H1 (cell line): ENCODE data around the gene SCNN1B. TPM values are rescaled to one million over a fixed set of nuclear protein-coding genes. Genes with fewer than 3 reads are reported as not detected.

Experiments used
- CTCF ChIA-PET: fragments of 300-600 bp; sonication (Branson Sonifier 250); formaldehyde crosslinking; loops from one replicate; lab custom pipeline; 2021; ENCODE audit not compliant: partially characterized antibody; lab: Charles Lee
- POLR2A ChIA-PET: fragments of 300-600 bp; sonication (Branson Sonifier 250); formaldehyde crosslinking; loops from one replicate; lab custom pipeline; 2021; ENCODE audit warnings: inconsistent platforms; ENCODE audit not compliant: partially characterized antibody; lab: Charles Lee
- DNase-seq, 2 experiments: peaks; one replicate each; pipeline versions ENCODE4 v3.0.0 to v3.0.0-alpha.2; 2010 to 2022; ENCODE audit warnings: low spot score in 2 of 2, low read depth in 1 of 2, mixed read lengths in 1 of 2
- FAIRE-seq: peaks from 2 replicates; lab custom pipeline; 2011; peaks lifted over from hg19 to GRCh38; lab: Jason Lieb, UNC
- H2AFZ ChIP-seq: 2 replicates; pipeline ENCODE4 v1.8.1; 2012; ENCODE audit warnings: low read length, inconsistent platforms
- H2AK5ac ChIP-seq: 2 replicates; pipeline ENCODE4 v1.6.1; 2013; ENCODE audit warnings: low read depth, low read length
- H2BK120ac ChIP-seq: replicated peaks from 2 replicates; pipeline ENCODE3; 2013; ENCODE audit warnings: low read depth, low read length, inconsistent platforms
- H2BK12ac ChIP-seq: 2 replicates; pipeline ENCODE4 v1.6.1; 2013; ENCODE audit warnings: low read depth, low read length
- H2BK15ac ChIP-seq: 2 replicates; pipeline ENCODE4 v1.6.1; 2013; ENCODE audit warnings: low read length
- H2BK20ac ChIP-seq: 2 replicates; pipeline ENCODE4 v1.6.1; 2013; ENCODE audit warnings: low read length
- H2BK5ac ChIP-seq: 2 replicates; pipeline ENCODE4 v1.6.1; 2013; ENCODE audit warnings: low read depth, low read length
- H3K14ac ChIP-seq: 2 replicates; pipeline ENCODE4 v1.6.1; 2013; ENCODE audit warnings: inconsistent platforms; ENCODE audit not compliant: insufficient read length
- H3K18ac ChIP-seq: 2 replicates; pipeline ENCODE4 v1.6.1; 2013; ENCODE audit warnings: low read length; ENCODE audit errors: extremely low read depth
- H3K23ac ChIP-seq: 2 replicates; pipeline ENCODE4 v1.6.1; 2013; ENCODE audit warnings: inconsistent platforms; ENCODE audit not compliant: insufficient read length
- H3K23me2 ChIP-seq: 2 replicates; pipeline ENCODE4 v1.6.1; 2013; ENCODE audit warnings: low read depth, low read length
- H3K27ac ChIP-seq: 2 replicates; pipeline ENCODE4 v1.6.1; 2011; ENCODE audit warnings: low read depth, low read length, inconsistent platforms
- H3K27me3 ChIP-seq, 4 experiments: replicated peaks in 1 of 4; 1 replicate in 1 of 4; 2 replicates in 3 of 4; pipeline versions ENCODE4 v1.6.1 to v1.8.1; 2011 to 2013; ENCODE audit warnings: low read length in 3 of 4, mild to moderate bottlenecking in 3 of 4, inconsistent platforms in 2 of 4, mixed read lengths in 2 of 4, moderate library complexity in 1 of 4; ENCODE audit not compliant: control insufficient read depth in 3 of 4, insufficient read depth in 3 of 4; ENCODE audit errors: extremely low read depth in 1 of 4
- H3K36me3 ChIP-seq, 4 experiments: 2 replicates each; pipeline versions ENCODE4 v1.6.1 to v1.8.1; 2011 to 2013; ENCODE audit warnings: mild to moderate bottlenecking in 4 of 4, low read length in 3 of 4, moderate library complexity in 2 of 4, control low read depth in 1 of 4, inconsistent platforms in 1 of 4; ENCODE audit not compliant: insufficient read depth in 4 of 4, control insufficient read depth in 2 of 4
- H3K4ac ChIP-seq: replicated peaks from 2 replicates; pipeline ENCODE3; 2013; ENCODE audit warnings: low read length, low read depth, mixed read lengths, inconsistent platforms; ENCODE audit not compliant: insufficient read length
- H3K4me1 ChIP-seq, 4 experiments: replicated peaks in 1 of 4; 1 replicate in 1 of 4; 2 replicates in 3 of 4; pipeline versions ENCODE4 v1.6.1 to v1.8.1; 2011 to 2013; ENCODE audit warnings: low read length in 3 of 4, inconsistent platforms in 2 of 4, mixed read lengths in 1 of 4; ENCODE audit not compliant: insufficient read depth in 4 of 4, control insufficient read depth in 3 of 4
- H3K4me2 ChIP-seq, 2 experiments: 2 replicates each; pipeline versions ENCODE4 v1.6.1 to v1.8.1; 2011 to 2013; ENCODE audit warnings: low read depth in 2 of 2, low read length in 2 of 2, control low read depth in 1 of 2, inconsistent platforms in 1 of 2, mild to moderate bottlenecking in 1 of 2; ENCODE audit not compliant: insufficient read depth in 1 of 2
- H3K4me3 ChIP-seq, 4 experiments: fragments of 200-600, 300-600 bp in 1 of 4; sonication (generic), shearing (Covaris generic), sonication (Bioruptor Twin) in 1 of 4; 2 replicates each; pipeline versions ENCODE4 v1.5.1 to v1.8.1; 2011 to 2016; ENCODE audit warnings: low read length in 4 of 4, low read depth in 3 of 4, control low read depth in 2 of 4, inconsistent platforms in 2 of 4, mild to moderate bottlenecking in 2 of 4, mixed read lengths in 1 of 4, moderate library complexity in 1 of 4; ENCODE audit not compliant: insufficient read depth in 2 of 4; ENCODE audit errors: extremely low read depth in 1 of 4
- H3K56ac ChIP-seq: replicated peaks from 2 replicates; pipeline ENCODE3; 2013; ENCODE audit warnings: low read depth, mild to moderate bottlenecking, mixed read lengths, low read length, inconsistent platforms; ENCODE audit not compliant: insufficient read length
- H3K79me1 ChIP-seq: 2 replicates; pipeline ENCODE4 v1.6.1; 2013; ENCODE audit warnings: low read depth, low read length, control low read depth
- H3K79me2 ChIP-seq, 2 experiments: 2 replicates each; pipeline versions ENCODE4 v1.6.1 to v1.8.1; 2012 to 2013; ENCODE audit warnings: low read length in 2 of 2, mild to moderate bottlenecking in 2 of 2, inconsistent platforms in 1 of 2; ENCODE audit not compliant: insufficient read depth in 2 of 2, control insufficient read depth in 1 of 2
- H3K9ac ChIP-seq, 4 experiments: replicated peaks in 1 of 4; 1 replicate in 1 of 4; 2 replicates in 3 of 4; pipeline versions ENCODE4 v1.6.1 to v1.8.1; 2011 to 2013; ENCODE audit warnings: low read depth in 3 of 4, low read length in 3 of 4, control low read depth in 2 of 4, mild to moderate bottlenecking in 2 of 4, moderate library complexity in 2 of 4, inconsistent platforms in 1 of 4; ENCODE audit errors: extremely low read depth in 1 of 4
- H3K9me3 ChIP-seq, 2 experiments: 2 replicates each; pipeline versions ENCODE4 v1.6.1 to v1.8.1; 2012 to 2013; ENCODE audit warnings: mild to moderate bottlenecking in 2 of 2, moderate library complexity in 2 of 2, control low read depth in 1 of 2, inconsistent platforms in 1 of 2, low read depth in 1 of 2, low read length in 1 of 2, mixed read lengths in 1 of 2; ENCODE audit not compliant: insufficient read depth in 2 of 2
- H4K20me1 ChIP-seq, 2 experiments: replicated peaks in 1 of 2; 2 replicates each; pipeline versions ENCODE3 to v1.8.1; 2011 to 2013; ENCODE audit warnings: inconsistent platforms in 2 of 2, low read length in 2 of 2, mild to moderate bottlenecking in 1 of 2; ENCODE audit not compliant: insufficient read depth in 2 of 2, control insufficient read depth in 1 of 2
- H4K5ac ChIP-seq: 2 replicates; pipeline ENCODE4 v1.6.1; 2013; ENCODE audit warnings: low read length, low read depth, mixed read lengths, inconsistent platforms; ENCODE audit not compliant: insufficient read length
- H4K8ac ChIP-seq: 2 replicates; pipeline ENCODE4 v1.8.0; 2013; ENCODE audit warnings: mild to moderate bottlenecking, moderate library complexity, low read length, inconsistent platforms; ENCODE audit not compliant: insufficient read depth; ENCODE audit errors: extremely low read depth
- H4K91ac ChIP-seq: replicated peaks from 2 replicates; pipeline ENCODE3; 2013; ENCODE audit warnings: low read length, mixed read lengths, inconsistent platforms; ENCODE audit not compliant: insufficient read length
- CHD1 ChIP-seq: IDR thresholded peaks from 2 replicates; pipeline ENCODE4 v1.6.1; 2012; ENCODE audit warnings: low read depth, low read length, improper control_type of control experiment
- CREB1 ChIP-seq: IDR thresholded peaks from 2 replicates; pipeline ENCODE4 v1.6.1; 2012; ENCODE audit warnings: inconsistent platforms
- CTBP2 ChIP-seq: IDR thresholded peaks from 2 replicates; pipeline ENCODE4 v1.7.0; 2011; ENCODE audit warnings: borderline replicate concordance, mild to moderate bottlenecking, moderate library complexity, mixed read lengths, low read length; ENCODE audit not compliant: insufficient read depth, insufficient read length
- GABPA ChIP-seq: IDR thresholded peaks from 2 replicates; pipeline ENCODE4 v1.6.1; 2011; ENCODE audit warnings: mild to moderate bottlenecking, low read length, moderate library complexity, borderline replicate concordance; ENCODE audit not compliant: insufficient read depth
- KDM1A ChIP-seq: fragments of 200-600, 300-600 bp; sonication (generic); IDR thresholded peaks from 2 replicates; pipeline ENCODE4 v1.7.1; 2016; ENCODE audit warnings: mild to moderate bottlenecking, low read length, borderline replicate concordance
- NANOG ChIP-seq: IDR thresholded peaks from 2 replicates; pipeline ENCODE4 v1.6.1; 2011; ENCODE audit warnings: low read length, low read depth, mild to moderate bottlenecking, inconsistent platforms; ENCODE audit not compliant: insufficient read depth, poor library complexity, severe bottlenecking
- RNF2 ChIP-seq: fragments of 200-900, 300-1000 bp; sonication (generic); IDR thresholded peaks from 2 replicates; pipeline ENCODE4 v1.7.1; 2016; ENCODE audit warnings: borderline replicate concordance, low read depth, mild to moderate bottlenecking, antibody characterized with exemption, low read length; ENCODE audit not compliant: poor library complexity, severe bottlenecking; ENCODE audit errors: missing control alignments
- RXRA ChIP-seq: IDR thresholded peaks from 2 replicates; pipeline ENCODE4 v1.6.1; 2011; ENCODE audit warnings: low read depth, mild to moderate bottlenecking, low read length, moderate library complexity; ENCODE audit not compliant: insufficient read depth
- SIN3A ChIP-seq, 2 experiments: IDR thresholded peaks in 1 of 2; conservative IDR thresholded peaks in 1 of 2; 2 replicates each; pipeline ENCODE4 v1.6.1; 2011 to 2012; ENCODE audit warnings: low read length in 2 of 2, improper control_type of control experiment in 1 of 2, low read depth in 1 of 2, mild to moderate bottlenecking in 1 of 2
- SP4 ChIP-seq: IDR thresholded peaks from 2 replicates; pipeline ENCODE4 v1.6.1; 2012; ENCODE audit warnings: low read length, inconsistent platforms
- SUZ12 ChIP-seq: fragments of 200-600 bp; sonication (generic); IDR thresholded peaks from 2 replicates; pipeline ENCODE4 v1.6.1; 2012; ENCODE audit warnings: mild to moderate bottlenecking, inconsistent platforms, low read length, moderate library complexity, mixed read lengths
- USF2 ChIP-seq: IDR thresholded peaks from 2 replicates; pipeline ENCODE4 v1.6.1; 2011; ENCODE audit warnings: low read length, improper control_type of control experiment
- WGBS, 2 experiments: shearing (Covaris generic) in 1 of 2; methylation state at CpG; one replicate each; pipeline versions ENCODE4 v1.1.6 to v1.1.7; 2013 to 2015; ENCODE audit warnings: low lambda C conversion rate in 2 of 2, mixed read lengths in 2 of 2, inconsistent platforms in 1 of 2, low coverage in 1 of 2, missing lambda C conversion rate in 1 of 2; ENCODE audit not compliant: insufficient replicate concordance in 2 of 2, insufficient coverage in 1 of 2, insufficient read length in 1 of 2; ENCODE audit errors: extremely low coverage in 1 of 2, missing lambda C conversion rate in 1 of 2; 5-methylcytosine and 5-hydroxymethylcytosine counted together
- polyA plus RNA-seq, 7 experiments: library from polyadenylated mRNA; depleted of rRNA in 3 of 7; stranded (reverse) in 5 of 7; unstranded in 2 of 7; fragments of >200 nt in 5 of 7; fragments of 200-250 nt in 2 of 7; gene quantifications; 1 replicate in 5 of 7; 2 replicates in 1 of 7; 4 replicates in 1 of 7; pipeline versions ENCODE4 v1.2.1 to v1.2.3, GENCODE V29; 2011 to 2013; ENCODE audit warnings: missing spikeins in 2 of 7, mixed read lengths in 2 of 7
- total RNA-seq: library from RNA; stranded (reverse); fragmentation: NEBNext Ultra II Directional; extraction: Animal tissue kit (Norgen Biotek cat#: 25700); gene quantifications from 2 replicates; pipeline ENCODE4 v1.2.1, GENCODE V29; 2021

The SCNN1B gene
- total and polyA plus RNA-seq, 2 of the 8 experiments (the other 6 are each of a cell fraction or from before 2014, with no cell fraction given): 0.20 to 0.95 TPM

GRCh38 chr16:23428351-23428750, 126.2 kb downstream of the SCNN1B start:
- Histone ChIP-seq H3K36me3 (peaks cover 0 to 10% (median 4%) of the 10 kb centered on the region in 4 experiments; a peak in 4 of 8 replicates), H3K23ac (no peak overlapping the region), H3K14ac (no peak overlapping the region), H2BK5ac (no peak overlapping the region), H3K27me3 (no peaks in the 10 kb centered on the region), H4K91ac (no peak overlapping the region), H4K8ac (no peak overlapping the region; the same call in 1 of the 2 replicates), H3K4me2 (no peak overlapping the region), H4K20me1 (no peaks in the 10 kb centered on the region), H2BK120ac (no peak overlapping the region), H3K23me2 (no peaks in the 10 kb centered on the region), H4K5ac (no peak overlapping the region), H2AK5ac (no peak overlapping the region), H2BK20ac (no peak overlapping the region), H3K4ac (no peak overlapping the region), H3K4me1 (no peaks in the 10 kb centered on the region), H2BK15ac (no peak overlapping the region), H3K56ac (no peak overlapping the region), H3K4me3 (no peak overlapping the region), H3K18ac (no peak overlapping the region), H3K27ac (no peak overlapping the region), H2AFZ (no peak overlapping the region), H3K79me1 (no peaks in the 10 kb centered on the region), H2BK12ac (no peak overlapping the region), H3K9ac (no peak overlapping the region), H3K9me3 (no peaks in the 10 kb centered on the region), H3K79me2 (no peaks in the 10 kb centered on the region)
- 96% methylated on average over 2 of the region's 2 CpGs; no CpG with 5 or more reads in 1 of the 2 experiments for WGBS, 2 experiments
- POLR2A ChIA-PET: interaction anchor here (0.6 kb wide), 1 partner anchor 106 kb away, joined by 3 read pairs; no protein-coding TSS in a partner anchor
- FAIRE-seq (no peak), DNase-seq (no peak)
- CTCF ChIA-PET: no interaction called here
- TF ChIP-seq GABPA: no peak
- TF ChIP-seq SP4: no peak
- TF ChIP-seq CTBP2: no peak
- TF ChIP-seq SIN3A (conservative IDR thresholded peaks at IDR 0.05 in 1 of 2, IDR thresholded peaks at IDR 0.05 in 1 of 2; ENCODE audit: low read depth in 1 of 2, low read length in 2 of 2): no peak
- TF ChIP-seq RNF2: no peak
- no peak for TF ChIP-seq USF2
- no peak for TF ChIP-seq RXRA
- no peak for TF ChIP-seq CHD1
- no peak for TF ChIP-seq KDM1A
- TF ChIP-seq SUZ12: no peak
- TF ChIP-seq CREB1: no peak
- no peak for TF ChIP-seq NANOG
